Subcutaneous adipose tissue (tissue), 4 donors: ENCODE data around the gene ARHGEF3. TPM values are rescaled to one million over a fixed set of nuclear protein-coding genes. Genes with fewer than 3 reads are reported as not detected.

Experiments
- CTCF ChIP-seq: fragments of 450-650 bp; IDR thresholded peaks from one replicate; pipeline ENCODE4 v1.5.1; 2016; ENCODE audit warnings: low read depth, mild to moderate bottlenecking, control low read depth, antibody characterized with exemption, moderate library complexity
- total RNA-seq, 4 donors: library from RNA; depleted of rRNA; stranded (reverse); fragments of >200 nt; gene quantifications; one replicate each; pipeline ENCODE4 v1.1.0, GENCODE V29; 2016

Gene ARHGEF3
- total RNA-seq, 4 donors from 2014 or later, result 11.3 to 28.0 (median 19.0) TPM

GRCh38 chr3:56800832-56801661, 702 bp downstream of the ARHGEF3 start:
- TF ChIP-seq CTCF, result no peak

- TF ChIP-seq CTCF, result no peak
Measured at GRCh38 chr3:56800130-56800831, 1.5 kb downstream of the ARHGEF3 start.

GRCh38 chr3:56799251-56799882, 2.4 kb downstream of the ARHGEF3 start:
- TF ChIP-seq CTCF, result no peak

GRCh38 chr3:56796996-56797395, 4.8 kb downstream of the ARHGEF3 start:
- TF ChIP-seq CTCF, result no peak

GRCh38 chr3:56796202-56796601, 5.5 kb downstream of the ARHGEF3 start:
- TF ChIP-seq CTCF, result no peak

- TF ChIP-seq CTCF, result no peak
Measured at GRCh38 chr3:56795829-56796185, 5.9 kb downstream of the ARHGEF3 start.
